HEK293 (cell line): ENCODE data around the gene LY9.

ENCODE experiments used
- CTCF ChIA-PET: fragments of 350-600 bp; formaldehyde crosslinking; extraction: SDS; loops from one replicate; lab custom pipeline; 2021; ENCODE audit warnings: antibody characterized with exemption; lab: Yijun Ruan, JAX
- POLR2A ChIA-PET: fragments of 300-600 bp; formaldehyde crosslinking; extraction: SDS; loops from one replicate; lab custom pipeline; 2020; ENCODE audit warnings: antibody characterized with exemption, inconsistent platforms; lab: Yijun Ruan, JAX
- H3K27ac ChIP-seq: fragments of 200-500 bp; sonication (Bioruptor generic); 2 replicates; pipeline ENCODE4 v1.5.1; 2014; ENCODE audit warnings: low read depth, low read length, control low read depth, inconsistent platforms; ENCODE audit errors: extremely low read depth
- H3K36me3 ChIP-seq, 2 experiments: fragments of 200-500 bp in 1 of 2; sonication (Bioruptor generic) in 1 of 2; 1 replicate in 1 of 2; 2 replicates in 1 of 2; pipeline ENCODE4 v1.5.1; 2014 to 2017; ENCODE audit warnings: inconsistent platforms in 2 of 2, low read length in 2 of 2; ENCODE audit not compliant: control insufficient read depth in 2 of 2, insufficient read depth in 1 of 2
- H3K4me1 ChIP-seq: fragments of 200-500 bp; sonication (Bioruptor generic); 2 replicates; pipeline ENCODE4 v1.5.1; 2014; ENCODE audit warnings: mild to moderate bottlenecking, low read length, inconsistent platforms; ENCODE audit not compliant: control insufficient read depth, insufficient read depth
- H3K4me3 ChIP-seq: 2 replicates; pipeline ENCODE4 v1.5.1; 2011; ENCODE audit warnings: low read depth, mild to moderate bottlenecking, control low read depth, low read length, moderate library complexity
- H3K9me3 ChIP-seq: fragments of 200-500 bp; sonication (Bioruptor generic); 2 replicates; pipeline ENCODE4 v1.5.1; 2014; ENCODE audit warnings: low read depth, low read length, inconsistent platforms; ENCODE audit not compliant: control insufficient read depth, insufficient read depth
- KLF10 ChIP-seq: fragments of 450-650 bp; IDR thresholded peaks from 2 replicates; pipeline ENCODE4 v1.5.1; 2018; ENCODE audit warnings: missing biosample characterization, mild to moderate bottlenecking, missing genetic modification characterization
- KLF9 ChIP-seq: fragments of 450-650 bp; formaldehyde crosslinking; IDR thresholded peaks from 2 replicates; pipeline ENCODE4 v1.5.1; 2016; ENCODE audit warnings: missing biosample characterization, missing genetic modification characterization, low read depth
- REPIN1 ChIP-seq: fragments of 450-650 bp; formaldehyde crosslinking; IDR thresholded peaks from 2 replicates; pipeline ENCODE4 v1.5.1; 2017; ENCODE audit warnings: missing biosample characterization, missing genetic modification characterization, low read depth
- ZBTB48 ChIP-seq: fragments of 450-650 bp; formaldehyde crosslinking; IDR thresholded peaks from 2 replicates; pipeline ENCODE4 v1.5.1; 2016; ENCODE audit warnings: missing biosample characterization, missing genetic modification characterization
- ZNF175 ChIP-seq: fragments of 450-650 bp; formaldehyde crosslinking; IDR thresholded peaks from 2 replicates; pipeline ENCODE4 v1.5.1; 2016; ENCODE audit warnings: missing biosample characterization, missing genetic modification characterization
- ZNF223 ChIP-seq: fragments of 450-650 bp; formaldehyde crosslinking; IDR thresholded peaks from 2 replicates; pipeline ENCODE4 v1.5.1; 2016; ENCODE audit warnings: missing biosample characterization, missing genetic modification characterization
- ZNF239 ChIP-seq: fragments of 450-650 bp; formaldehyde crosslinking; IDR thresholded peaks from 2 replicates; pipeline ENCODE4 v1.5.1; 2016; ENCODE audit warnings: missing biosample characterization, missing genetic modification characterization
- ZNF292 ChIP-seq: fragments of 450-650 bp; formaldehyde crosslinking; IDR thresholded peaks from 2 replicates; pipeline ENCODE4 v1.5.1; 2016; ENCODE audit warnings: low read depth, missing biosample characterization, missing genetic modification characterization, borderline replicate concordance
- ZNF366 ChIP-seq: fragments of 450-650 bp; formaldehyde crosslinking; conservative IDR thresholded peaks from 2 replicates; pipeline ENCODE4 v1.5.1; 2016; ENCODE audit warnings: missing biosample characterization, missing genetic modification characterization
- ZNF394 ChIP-seq: fragments of 450-650 bp; formaldehyde crosslinking; IDR thresholded peaks from 2 replicates; pipeline ENCODE4 v1.5.1; 2016; ENCODE audit warnings: missing biosample characterization, missing genetic modification characterization, mild to moderate bottlenecking, moderate library complexity, borderline replicate concordance
- ZNF433 ChIP-seq: fragments of 450-650 bp; formaldehyde crosslinking; IDR thresholded peaks from 2 replicates; pipeline ENCODE4 v1.5.1; 2016; ENCODE audit warnings: missing biosample characterization, missing genetic modification characterization, low read depth
- ZNF610 ChIP-seq: fragments of 450-650 bp; formaldehyde crosslinking; IDR thresholded peaks from 2 replicates; pipeline ENCODE4 v1.5.1; 2016; ENCODE audit warnings: missing biosample characterization, missing genetic modification characterization, borderline replicate concordance
- ZNF707 ChIP-seq: fragments of 450-650 bp; formaldehyde crosslinking; IDR thresholded peaks from 2 replicates; pipeline ENCODE4 v1.5.1; 2016; ENCODE audit warnings: missing biosample characterization, missing genetic modification characterization
- ZNF777 ChIP-seq: fragments of 450-650 bp; formaldehyde crosslinking; IDR thresholded peaks from 2 replicates; pipeline ENCODE4 v1.5.1; 2017; ENCODE audit warnings: missing biosample characterization, missing genetic modification characterization, borderline replicate concordance
- ZSCAN23 ChIP-seq: fragments of 450-650 bp; formaldehyde crosslinking; IDR thresholded peaks from 2 replicates; pipeline ENCODE4 v1.5.1; 2016; ENCODE audit warnings: missing biosample characterization, missing genetic modification characterization
- TF ChIP-seq, protein P1 (sequence below): fragments of 450-650 bp; formaldehyde crosslinking; IDR thresholded peaks from 2 replicates; pipeline ENCODE4 v1.5.1; 2016; ENCODE audit warnings: missing biosample characterization, missing genetic modification characterization
- TF ChIP-seq, protein P2 (sequence below): fragments of 450-650 bp; IDR thresholded peaks from 2 replicates; pipeline ENCODE4 v1.5.1; 2018; ENCODE audit warnings: missing biosample characterization, missing genetic modification characterization
- TF ChIP-seq, protein P3 (sequence below): fragments of 450-650 bp; formaldehyde crosslinking; IDR thresholded peaks from 2 replicates; pipeline ENCODE4 v1.5.1; 2016; ENCODE audit warnings: missing biosample characterization, missing genetic modification characterization
- TF ChIP-seq, protein P4 (sequence below): fragments of 450-650 bp; formaldehyde crosslinking; IDR thresholded peaks from 2 replicates; pipeline ENCODE4 v1.5.1; 2016; ENCODE audit warnings: missing biosample characterization, missing genetic modification characterization, low read depth
- TF ChIP-seq, protein P5 (sequence below): fragments of 450-650 bp; formaldehyde crosslinking; IDR thresholded peaks from 2 replicates; pipeline ENCODE4; 2016; ENCODE audit warnings: missing biosample characterization, missing genetic modification characterization
- TF ChIP-seq, protein P6 (sequence below): fragments of 450-650 bp; IDR thresholded peaks from 2 replicates; pipeline ENCODE4 v1.5.1; 2018; ENCODE audit warnings: missing biosample characterization, mild to moderate bottlenecking, missing genetic modification characterization
- TF ChIP-seq, protein P7 (sequence below): fragments of 450-650 bp; formaldehyde crosslinking; IDR thresholded peaks from 2 replicates; pipeline ENCODE4 v1.5.1; 2017; ENCODE audit warnings: missing biosample characterization, missing genetic modification characterization
- TF ChIP-seq, protein P8 (sequence below): fragments of 450-650 bp; formaldehyde crosslinking; IDR thresholded peaks from 2 replicates; pipeline ENCODE4 v1.5.1; 2016; ENCODE audit warnings: missing biosample characterization, missing genetic modification characterization

Gene LY9

DNA sequence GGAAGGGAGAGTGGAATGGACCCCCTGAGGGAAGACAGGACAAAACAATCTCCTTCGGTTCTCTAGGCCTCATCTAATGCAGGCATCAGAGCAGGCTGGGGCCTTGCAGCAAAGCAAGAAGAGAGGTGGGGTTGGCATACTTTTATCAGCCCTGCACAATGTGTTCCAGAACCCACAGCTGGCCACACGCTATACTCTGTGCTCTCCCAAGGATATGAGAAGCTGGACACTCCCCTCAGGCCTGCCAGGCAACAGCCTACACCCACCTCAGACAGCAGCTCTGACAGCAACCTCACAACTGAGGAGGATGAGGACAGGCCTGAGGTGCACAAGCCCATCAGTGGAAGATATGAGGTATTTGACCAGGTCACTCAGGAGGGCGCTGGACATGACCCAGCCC is 27.3 kb downstream of the LY9 start:
- H3K36me3 ChIP-seq: no peaks in the 10 kb centered on the region
- no peak for TF ChIP-seq KLF9 (tag by site-specific recombination)
- TF ChIP-seq, protein P1, sequence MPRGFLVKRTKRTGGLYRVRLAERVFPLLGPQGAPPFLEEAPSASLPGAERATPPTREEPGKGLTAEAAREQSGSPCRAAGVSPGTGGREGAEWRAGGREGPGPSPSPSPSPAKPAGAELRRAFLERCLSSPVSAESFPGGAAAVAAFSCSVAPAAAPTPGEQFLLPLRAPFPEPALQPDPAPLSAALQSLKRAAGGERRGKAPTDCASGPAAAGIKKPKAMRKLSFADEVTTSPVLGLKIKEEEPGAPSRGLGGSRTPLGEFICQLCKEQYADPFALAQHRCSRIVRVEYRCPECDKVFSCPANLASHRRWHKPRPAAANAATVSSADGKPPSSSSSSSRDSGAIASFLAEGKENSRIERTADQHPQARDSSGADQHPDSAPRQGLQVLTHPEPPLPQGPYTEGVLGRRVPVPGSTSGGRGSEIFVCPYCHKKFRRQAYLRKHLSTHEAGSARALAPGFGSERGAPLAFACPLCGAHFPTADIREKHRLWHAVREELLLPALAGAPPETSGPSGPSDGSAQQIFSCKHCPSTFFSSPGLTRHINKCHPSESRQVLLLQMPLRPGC (tag by site-specific recombination): no peak
- TF ChIP-seq REPIN1 (tag by site-specific recombination): no peak
- TF ChIP-seq, protein P2, sequence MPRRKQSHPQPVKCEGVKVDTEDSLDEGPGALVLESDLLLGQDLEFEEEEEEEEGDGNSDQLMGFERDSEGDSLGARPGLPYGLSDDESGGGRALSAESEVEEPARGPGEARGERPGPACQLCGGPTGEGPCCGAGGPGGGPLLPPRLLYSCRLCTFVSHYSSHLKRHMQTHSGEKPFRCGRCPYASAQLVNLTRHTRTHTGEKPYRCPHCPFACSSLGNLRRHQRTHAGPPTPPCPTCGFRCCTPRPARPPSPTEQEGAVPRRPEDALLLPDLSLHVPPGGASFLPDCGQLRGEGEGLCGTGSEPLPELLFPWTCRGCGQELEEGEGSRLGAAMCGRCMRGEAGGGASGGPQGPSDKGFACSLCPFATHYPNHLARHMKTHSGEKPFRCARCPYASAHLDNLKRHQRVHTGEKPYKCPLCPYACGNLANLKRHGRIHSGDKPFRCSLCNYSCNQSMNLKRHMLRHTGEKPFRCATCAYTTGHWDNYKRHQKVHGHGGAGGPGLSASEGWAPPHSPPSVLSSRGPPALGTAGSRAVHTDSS (tag by site-specific recombination): no peak
- TF ChIP-seq, protein P3, sequence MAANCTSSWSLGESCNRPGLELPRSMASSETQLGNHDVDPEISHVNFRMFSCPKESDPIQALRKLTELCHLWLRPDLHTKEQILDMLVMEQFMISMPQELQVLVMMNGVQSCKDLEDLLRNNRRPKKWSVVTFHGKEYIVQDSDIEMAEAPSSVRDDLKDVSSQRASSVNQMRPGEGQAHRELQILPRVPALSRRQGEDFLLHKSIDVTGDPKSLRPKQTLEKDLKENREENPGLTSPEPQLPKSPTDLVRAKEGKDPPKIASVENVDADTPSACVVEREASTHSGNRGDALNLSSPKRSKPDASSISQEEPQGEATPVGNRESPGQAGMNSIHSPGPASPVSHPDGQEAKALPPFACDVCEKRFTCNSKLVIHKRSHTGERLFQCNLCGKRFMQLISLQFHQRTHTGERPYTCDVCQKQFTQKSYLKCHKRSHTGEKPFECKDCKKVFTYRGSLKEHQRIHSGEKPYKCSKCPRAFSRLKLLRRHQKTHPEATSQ (tag by site-specific recombination): no peak
- TF ChIP-seq ZNF223 (tag by site-specific recombination): no peak
- no peak for TF ChIP-seq ZNF394 (tag by site-specific recombination)
- TF ChIP-seq, protein P4, sequence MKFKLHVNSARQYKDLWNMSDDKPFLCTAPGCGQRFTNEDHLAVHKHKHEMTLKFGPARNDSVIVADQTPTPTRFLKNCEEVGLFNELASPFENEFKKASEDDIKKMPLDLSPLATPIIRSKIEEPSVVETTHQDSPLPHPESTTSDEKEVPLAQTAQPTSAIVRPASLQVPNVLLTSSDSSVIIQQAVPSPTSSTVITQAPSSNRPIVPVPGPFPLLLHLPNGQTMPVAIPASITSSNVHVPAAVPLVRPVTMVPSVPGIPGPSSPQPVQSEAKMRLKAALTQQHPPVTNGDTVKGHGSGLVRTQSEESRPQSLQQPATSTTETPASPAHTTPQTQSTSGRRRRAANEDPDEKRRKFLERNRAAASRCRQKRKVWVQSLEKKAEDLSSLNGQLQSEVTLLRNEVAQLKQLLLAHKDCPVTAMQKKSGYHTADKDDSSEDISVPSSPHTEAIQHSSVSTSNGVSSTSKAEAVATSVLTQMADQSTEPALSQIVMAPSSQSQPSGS (tag by site-specific recombination): no peak
- no peak for TF ChIP-seq ZNF433 (tag by site-specific recombination)
- TF ChIP-seq, protein P5, sequence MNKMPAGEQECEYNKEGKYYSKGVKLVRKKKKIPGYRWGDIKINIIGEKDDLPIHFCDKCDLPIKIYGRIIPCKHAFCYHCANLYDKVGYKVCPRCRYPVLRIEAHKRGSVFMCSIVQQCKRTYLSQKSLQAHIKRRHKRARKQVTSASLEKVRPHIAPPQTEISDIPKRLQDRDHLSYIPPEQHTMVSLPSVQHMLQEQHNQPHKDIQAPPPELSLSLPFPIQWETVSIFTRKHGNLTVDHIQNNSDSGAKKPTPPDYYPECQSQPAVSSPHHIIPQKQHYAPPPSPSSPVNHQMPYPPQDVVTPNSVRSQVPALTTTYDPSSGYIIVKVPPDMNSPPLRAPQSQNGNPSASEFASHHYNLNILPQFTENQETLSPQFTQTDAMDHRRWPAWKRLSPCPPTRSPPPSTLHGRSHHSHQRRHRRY (tag by site-specific recombination): no peak
- no peak for TF ChIP-seq ZNF610
- TF ChIP-seq ZNF292: no peak
- TF ChIP-seq ZSCAN23: no peak
- TF ChIP-seq ZNF777: no peak
- TF ChIP-seq ZNF239 (tag by site-specific recombination): no peak
- TF ChIP-seq, protein P6, sequence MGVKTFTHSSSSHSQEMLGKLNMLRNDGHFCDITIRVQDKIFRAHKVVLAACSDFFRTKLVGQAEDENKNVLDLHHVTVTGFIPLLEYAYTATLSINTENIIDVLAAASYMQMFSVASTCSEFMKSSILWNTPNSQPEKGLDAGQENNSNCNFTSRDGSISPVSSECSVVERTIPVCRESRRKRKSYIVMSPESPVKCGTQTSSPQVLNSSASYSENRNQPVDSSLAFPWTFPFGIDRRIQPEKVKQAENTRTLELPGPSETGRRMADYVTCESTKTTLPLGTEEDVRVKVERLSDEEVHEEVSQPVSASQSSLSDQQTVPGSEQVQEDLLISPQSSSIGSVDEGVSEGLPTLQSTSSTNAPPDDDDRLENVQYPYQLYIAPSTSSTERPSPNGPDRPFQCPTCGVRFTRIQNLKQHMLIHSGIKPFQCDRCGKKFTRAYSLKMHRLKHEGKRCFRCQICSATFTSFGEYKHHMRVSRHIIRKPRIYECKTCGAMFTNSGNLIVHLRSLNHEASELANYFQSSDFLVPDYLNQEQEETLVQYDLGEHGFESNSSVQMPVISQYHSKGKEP (tag by site-specific recombination): no peak
- TF ChIP-seq, all 188 proteins: peak for 0
- CTCF ChIA-PET: interaction anchor here (1.7 kb wide), 1 partner anchor 11 kb away, joined by 10 read pairs; no protein-coding TSS in a partner anchor
- H3K27ac ChIP-seq: no peak overlapping the region
- H3K4me3 ChIP-seq: no peak overlapping the region
- no peaks in the 10 kb centered on the region for H3K9me3 ChIP-seq
- POLR2A ChIA-PET: no interaction called here
- H3K4me1 ChIP-seq: no peaks in the 10 kb centered on the region

DNA sequence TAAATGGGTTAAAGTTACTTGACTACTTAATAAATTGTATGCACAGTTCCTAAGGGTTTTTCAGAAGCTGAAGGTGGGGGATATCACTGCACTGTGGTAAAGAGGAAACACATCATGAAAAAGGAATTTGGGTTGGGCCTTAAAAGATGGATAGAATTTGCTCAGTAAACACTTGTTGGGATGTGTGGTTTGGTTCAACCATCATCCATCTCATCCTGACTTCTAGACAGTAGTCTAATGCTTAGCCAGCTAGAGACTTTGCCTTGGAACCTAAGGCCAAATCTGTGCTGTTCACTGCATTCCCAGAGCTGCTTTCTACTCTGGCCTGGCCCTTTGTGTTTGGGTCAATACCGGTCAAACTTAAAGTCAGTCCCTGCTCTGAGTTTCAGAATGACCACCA is 30.6 kb downstream of the LY9 start:
- Histone ChIP-seq H3K27ac (no peak overlapping the region), H3K36me3 (no peaks in the 10 kb centered on the region), H3K4me3 (no peak overlapping the region), H3K4me1 (no peaks in the 10 kb centered on the region), H3K9me3 (no peaks in the 10 kb centered on the region)
- ChIA-PET POLR2A (no interaction called here), CTCF (interaction anchor here (0.6 to 1.3 kb wide), 8 partner anchors 9 to 127 kb away, joined by 3 to 5 read pairs (median 3); no protein-coding TSS in a partner anchor)
- TF ChIP-seq ZNF175 (no peak), ZBTB48 (tag by site-specific recombination) (no peak), ZNF366 (no peak), KLF10 (tag by site-specific recombination) (no peak), ZNF707 (tag by site-specific recombination) (no peak)
- TF ChIP-seq, protein P5 (tag by site-specific recombination): no peak
- TF ChIP-seq, protein P7, sequence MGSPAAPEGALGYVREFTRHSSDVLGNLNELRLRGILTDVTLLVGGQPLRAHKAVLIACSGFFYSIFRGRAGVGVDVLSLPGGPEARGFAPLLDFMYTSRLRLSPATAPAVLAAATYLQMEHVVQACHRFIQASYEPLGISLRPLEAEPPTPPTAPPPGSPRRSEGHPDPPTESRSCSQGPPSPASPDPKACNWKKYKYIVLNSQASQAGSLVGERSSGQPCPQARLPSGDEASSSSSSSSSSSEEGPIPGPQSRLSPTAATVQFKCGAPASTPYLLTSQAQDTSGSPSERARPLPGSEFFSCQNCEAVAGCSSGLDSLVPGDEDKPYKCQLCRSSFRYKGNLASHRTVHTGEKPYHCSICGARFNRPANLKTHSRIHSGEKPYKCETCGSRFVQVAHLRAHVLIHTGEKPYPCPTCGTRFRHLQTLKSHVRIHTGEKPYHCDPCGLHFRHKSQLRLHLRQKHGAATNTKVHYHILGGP: no peak
- TF ChIP-seq, protein P8, sequence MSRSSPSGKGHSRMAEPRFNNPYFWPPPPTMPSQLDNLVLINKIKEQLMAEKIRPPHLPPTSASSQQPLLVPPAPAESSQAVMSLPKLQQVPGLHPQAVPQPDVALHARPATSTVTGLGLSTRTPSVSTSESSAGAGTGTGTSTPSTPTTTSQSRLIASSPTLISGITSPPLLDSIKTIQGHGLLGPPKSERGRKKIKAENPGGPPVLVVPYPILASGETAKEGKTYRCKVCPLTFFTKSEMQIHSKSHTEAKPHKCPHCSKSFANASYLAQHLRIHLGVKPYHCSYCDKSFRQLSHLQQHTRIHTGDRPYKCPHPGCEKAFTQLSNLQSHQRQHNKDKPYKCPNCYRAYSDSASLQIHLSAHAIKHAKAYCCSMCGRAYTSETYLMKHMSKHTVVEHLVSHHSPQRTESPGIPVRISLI (tag by site-specific recombination): no peak
